GM21717 (cell line): ENCODE results near the gene C22orf15.

Experiments used
- ATAC-seq: cut with Tn5 transposase; IDR thresholded peaks from one replicate; pipeline ENCODE4 v1.9.1; 2021; ENCODE audit warnings: mild to moderate bottlenecking, moderate library complexity; ENCODE audit not compliant: unreplicated experiment

Gene C22orf15

GRCh38 chr22:23772649-23773473 lies 10.1 kb downstream of the C22orf15 start, which contains the start of gene MMP11:
Gene MMP11, plus strand, starts transcription at chr22:23772849. Its CDS starts 22 bp downstream, at chr22:23772871.
- ATAC-seq, result no peak

GRCh38 chr22:23773483-23774113 lies 10.8 kb downstream of the C22orf15 start:
- no peak for ATAC-seq

GRCh38 chr22:23774114-23774921 lies 11.5 kb downstream of the C22orf15 start:
- ATAC-seq, result no peak

DNA sequence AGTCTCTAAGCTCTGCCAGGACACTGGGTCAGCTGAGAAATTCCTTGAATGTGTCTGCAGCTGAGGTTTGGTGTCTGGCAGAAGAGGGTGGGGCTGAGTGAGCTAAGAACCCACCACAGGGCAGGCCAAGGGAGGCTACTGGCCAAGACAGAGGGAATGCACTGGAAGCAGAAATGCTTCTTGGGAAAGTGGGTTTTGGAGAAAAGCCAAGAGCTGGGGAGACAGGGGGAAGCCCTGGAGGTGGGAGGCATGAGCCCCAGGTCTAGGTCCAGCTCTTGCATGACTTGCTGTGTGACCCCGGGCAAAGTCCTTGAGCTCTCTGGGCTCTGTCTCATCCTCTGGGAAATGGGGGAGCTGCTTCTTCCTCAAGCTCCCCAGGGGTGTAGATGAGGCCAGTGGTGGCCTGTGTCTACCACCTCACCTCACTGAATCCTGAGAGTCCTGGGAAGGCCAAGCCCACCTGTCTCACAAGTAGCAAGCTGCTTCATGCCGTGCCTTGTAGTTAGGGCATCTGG lies 12.2 kb downstream of the C22orf15 start:
- no peak for ATAC-seq

GRCh38 chr22:23775779-23776375 lies 13.1 kb downstream of the C22orf15 start:
- ATAC-seq, result no peak

DNA sequence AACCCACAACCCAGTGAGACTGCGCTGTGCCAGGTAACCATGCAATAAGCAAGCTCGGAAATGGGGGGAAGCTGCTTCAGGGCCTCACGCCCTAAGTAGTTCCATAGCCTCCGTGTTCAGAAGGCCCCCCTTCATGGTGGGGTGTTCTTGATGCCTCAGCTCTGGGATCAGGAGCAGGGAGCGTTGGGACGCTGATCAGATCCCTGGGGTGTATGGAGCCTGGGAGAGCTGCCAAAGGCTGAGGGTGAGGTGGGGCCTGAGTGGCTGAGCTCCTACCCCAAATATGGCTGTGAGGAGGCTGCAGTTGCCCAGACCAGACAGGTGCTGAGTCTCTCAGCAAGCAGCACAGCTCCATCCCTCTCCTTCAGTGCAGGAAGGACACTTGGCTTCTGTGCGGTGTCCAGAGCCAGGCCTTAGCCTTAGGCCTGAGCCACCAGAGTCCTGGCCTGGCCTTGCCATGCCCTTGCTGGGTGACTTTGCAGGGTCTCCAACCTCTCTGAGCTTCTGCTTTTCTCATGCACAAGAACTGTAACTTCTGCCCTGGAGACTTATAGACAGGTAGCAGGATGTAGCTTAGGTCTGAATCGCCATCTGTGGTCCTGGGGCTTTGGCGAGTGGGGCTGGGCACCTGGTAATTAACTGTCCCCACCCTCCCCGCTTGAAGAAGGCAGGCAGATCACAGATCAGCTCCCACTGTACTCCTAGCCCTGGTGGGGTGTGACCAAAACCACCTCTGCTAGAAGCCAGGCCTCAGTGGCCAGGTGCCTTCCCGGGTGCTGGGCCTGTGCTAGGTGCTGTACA lies 15.2 kb downstream of the C22orf15 start:
- no peak for ATAC-seq

- ATAC-seq, result no peak
Measured at GRCh38 chr22:23778577-23778900, 15.7 kb downstream of the C22orf15 start.

DNA sequence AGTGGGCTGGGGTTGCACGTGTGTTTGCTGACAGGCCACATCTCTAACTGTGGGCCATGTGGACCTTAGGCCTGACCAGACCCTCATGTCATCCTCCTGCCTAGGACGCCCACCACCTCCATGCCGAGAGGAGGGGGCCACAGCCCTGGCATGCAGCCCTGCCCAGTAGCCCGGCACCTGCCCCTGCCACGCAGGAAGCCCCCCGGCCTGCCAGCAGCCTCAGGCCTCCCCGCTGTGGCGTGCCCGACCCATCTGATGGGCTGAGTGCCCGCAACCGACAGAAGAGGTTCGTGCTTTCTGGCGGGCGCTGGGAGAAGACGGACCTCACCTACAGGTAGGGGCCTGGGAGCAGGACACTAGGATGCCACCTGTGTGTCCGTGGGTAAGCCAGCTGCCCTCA lies 16.3 kb downstream of the C22orf15 start:
- ATAC-seq, result no peak

GRCh38 chr22:23779731-23780130 lies 16.9 kb downstream of the C22orf15 start:
- ATAC-seq, result no peak

DNA sequence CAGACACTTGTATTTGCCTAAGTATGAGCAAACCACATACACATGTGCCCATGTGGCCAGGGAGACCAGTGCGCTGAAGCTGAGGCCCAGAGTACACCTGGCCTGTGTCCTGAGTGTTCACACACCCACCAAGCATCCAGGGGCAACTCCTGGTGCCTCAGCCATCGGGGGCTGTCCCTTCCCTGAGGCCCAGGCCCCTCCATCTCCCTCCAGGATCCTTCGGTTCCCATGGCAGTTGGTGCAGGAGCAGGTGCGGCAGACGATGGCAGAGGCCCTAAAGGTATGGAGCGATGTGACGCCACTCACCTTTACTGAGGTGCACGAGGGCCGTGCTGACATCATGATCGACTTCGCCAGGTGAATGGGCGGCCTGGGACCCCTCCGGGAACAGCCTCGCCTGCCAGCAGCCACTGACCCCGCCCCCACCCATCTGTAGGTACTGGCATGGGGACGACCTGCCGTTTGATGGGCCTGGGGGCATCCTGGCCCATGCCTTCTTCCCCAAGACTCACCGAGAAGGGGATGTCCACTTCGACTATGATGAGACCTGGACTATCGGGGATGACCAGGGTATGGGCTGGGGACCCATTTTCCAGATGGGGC lies 17.5 kb downstream of the C22orf15 start:
- no peak for ATAC-seq

GRCh38 chr22:23781065-23781464 lies 18.3 kb downstream of the C22orf15 start:
- ATAC-seq, result no peak

DNA sequence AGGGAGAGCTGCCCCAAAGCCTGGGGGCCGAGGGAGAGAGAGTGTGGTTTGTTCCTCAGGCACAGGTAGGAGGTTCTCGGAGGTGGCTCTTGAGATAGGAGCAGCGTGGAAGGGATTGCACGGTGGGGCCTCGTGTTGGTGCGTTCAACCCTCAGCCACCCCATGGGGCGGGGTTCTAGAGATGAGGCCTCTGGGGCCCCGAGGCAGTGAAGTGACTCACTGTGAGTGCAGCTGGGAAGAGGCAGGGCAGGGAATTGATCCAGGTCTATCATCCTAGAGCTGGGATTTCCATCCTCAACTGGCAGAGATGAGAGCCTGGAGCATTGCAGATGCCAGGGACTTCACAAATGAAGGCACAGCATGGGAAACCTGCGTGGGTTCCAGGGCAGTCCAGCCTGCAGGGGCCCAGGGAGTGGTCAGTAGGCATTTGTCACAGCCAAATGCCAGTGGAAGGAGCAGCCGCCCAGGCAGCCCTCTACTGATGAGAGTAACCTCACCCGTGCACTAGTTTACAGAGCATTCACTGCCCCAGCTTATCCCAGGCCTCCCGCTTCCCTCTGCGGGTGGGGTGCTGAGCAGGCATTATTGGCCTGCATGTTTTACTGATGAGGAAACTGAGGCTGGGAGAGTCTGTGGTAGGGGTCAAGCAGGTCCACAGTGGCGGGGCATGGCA lies 18.9 kb downstream of the C22orf15 start:
- ATAC-seq, result no peak

DNA sequence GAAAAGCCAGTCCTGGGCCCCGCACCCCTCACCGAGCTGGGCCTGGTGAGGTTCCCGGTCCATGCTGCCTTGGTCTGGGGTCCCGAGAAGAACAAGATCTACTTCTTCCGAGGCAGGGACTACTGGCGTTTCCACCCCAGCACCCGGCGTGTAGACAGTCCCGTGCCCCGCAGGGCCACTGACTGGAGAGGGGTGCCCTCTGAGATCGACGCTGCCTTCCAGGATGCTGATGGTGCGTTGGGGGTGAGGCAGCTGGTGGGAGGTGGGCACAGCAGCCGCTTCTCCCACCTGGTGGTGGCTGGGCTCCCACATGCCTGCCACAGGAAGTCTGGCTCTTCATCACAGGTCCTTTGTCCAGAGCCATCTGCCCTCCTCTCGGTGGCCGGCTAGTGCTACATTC lies 19.5 kb downstream of the C22orf15 start:
- no peak for ATAC-seq

GRCh38 chr22:23782703-23783102 lies 19.9 kb downstream of the C22orf15 start:
- ATAC-seq, result no peak

GRCh38 chr22:23783265-23784150 lies 20.7 kb downstream of the C22orf15 start:
- ATAC-seq, result no peak

DNA sequence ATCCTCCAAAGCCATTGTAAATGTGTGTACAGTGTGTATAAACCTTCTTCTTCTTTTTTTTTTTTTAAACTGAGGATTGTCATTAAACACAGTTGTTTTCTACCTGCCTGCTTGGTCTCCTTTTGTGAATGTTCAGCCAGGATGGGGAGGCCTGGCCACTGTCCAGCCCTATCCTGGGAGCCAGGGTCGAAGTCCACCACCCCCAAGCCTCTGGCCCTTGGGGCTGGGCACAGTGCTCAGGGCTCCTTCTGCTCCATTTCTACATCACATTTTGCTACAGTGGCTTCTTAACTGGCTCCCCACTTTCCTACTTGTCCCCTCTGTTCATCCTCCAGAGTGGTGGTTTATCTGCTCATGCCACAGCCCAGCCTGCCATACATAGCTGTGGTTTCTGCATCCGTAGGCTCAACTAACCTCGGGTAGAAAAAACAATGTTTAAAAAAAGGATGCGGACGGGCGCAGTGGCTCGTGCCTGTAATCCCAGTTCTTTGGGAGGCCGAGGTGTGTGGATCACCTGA lies 21.5 kb downstream of the C22orf15 start:
- no peak for ATAC-seq

DNA sequence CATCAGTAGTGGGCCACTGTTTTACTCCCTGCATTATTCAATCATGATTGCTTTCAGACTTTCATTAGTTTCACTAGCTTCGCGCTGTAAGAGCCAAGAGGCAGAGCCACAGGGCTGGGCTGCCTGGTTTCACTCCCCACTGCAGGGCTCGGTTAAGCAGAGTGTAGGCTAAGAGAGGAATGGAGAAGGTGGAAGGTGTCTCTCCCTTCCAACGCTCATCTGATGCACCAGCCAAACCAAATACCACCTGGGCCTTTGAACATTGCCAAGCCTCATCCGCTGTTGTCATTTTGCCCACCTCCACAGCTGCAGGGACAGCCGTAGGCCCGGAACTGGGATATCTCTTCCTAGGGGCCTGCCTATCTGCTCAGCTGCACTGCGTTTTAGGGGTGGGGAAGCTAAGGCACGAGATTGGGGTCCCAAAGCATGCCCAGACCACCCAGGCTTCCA lies 23.5 kb downstream of the C22orf15 start:
- ATAC-seq, result peak; percentile 5
